ENCODE measurements around the gene CNIH1.

Gene CNIH1

GRCh38 chr14:54440873-54441868, at the start of gene CNIH1:
Gene CNIH1, minus strand, starts transcription at chr14:54441374. Its CDS starts 47 bp downstream, at chr14:54441327.
- peak; percentile 95 for DNase-seq (ENCODE audit: low spot score)

- no peak for DNase-seq (ENCODE audit: low spot score)
Measured at GRCh38 chr14:54490445-54491175, 49.4 kb upstream of the CNIH1 start.

- no peak for DNase-seq (ENCODE audit: low spot score)
Measured at GRCh38 chr14:54489731-54490444, 48.7 kb upstream of the CNIH1 start.

GRCh38 chr14:54489318-54489683, 48.1 kb upstream of the CNIH1 start:
- DNase-seq (ENCODE audit: low spot score) = no peak

- DNase-seq (ENCODE audit: low spot score) = peak; percentile 84
Measured at GRCh38 chr14:54488646-54489317, 47.6 kb upstream of the CNIH1 start, which contains the start of gene GMFB. Gene GMFB, minus strand, starts transcription at chr14:54488980. Its CDS starts 53 bp downstream, at chr14:54488927.

- peak; percentile 18 for DNase-seq (ENCODE audit: low spot score)
Measured at GRCh38 chr14:54488318-54488645, 47.1 kb upstream of the CNIH1 start.

- DNase-seq (ENCODE audit: low spot score) = peak; percentile 86
Measured at GRCh38 chr14:54487771-54488170, 46.6 kb upstream of the CNIH1 start.

- no peak for DNase-seq (ENCODE audit: low spot score)
Measured at GRCh38 chr14:54486685-54487084, 45.5 kb upstream of the CNIH1 start.

- DNase-seq (ENCODE audit: low spot score) = no peak
Measured at GRCh38 chr14:54483846-54484245, 42.7 kb upstream of the CNIH1 start.

GRCh38 chr14:54483073-54483745, 42.0 kb upstream of the CNIH1 start:
- no peak for DNase-seq (ENCODE audit: low spot score)

- DNase-seq (ENCODE audit: low spot score) = no peak
Measured at GRCh38 chr14:54481695-54482094, 40.5 kb upstream of the CNIH1 start.

- DNase-seq (ENCODE audit: low spot score) = no peak
Measured at GRCh38 chr14:54480830-54481562, 39.8 kb upstream of the CNIH1 start.

GRCh38 chr14:54478636-54479215, 37.6 kb upstream of the CNIH1 start:
- no peak for DNase-seq (ENCODE audit: low spot score)

GRCh38 chr14:54475911-54476310, 34.7 kb upstream of the CNIH1 start:
- DNase-seq (ENCODE audit: low spot score) = no peak

GRCh38 chr14:54475187-54475899, 34.2 kb upstream of the CNIH1 start:
- no peak for DNase-seq (ENCODE audit: low spot score)

GRCh38 chr14:54474232-54474793, 33.1 kb upstream of the CNIH1 start:
- no peak for DNase-seq (ENCODE audit: low spot score)

GRCh38 chr14:54472315-54472714, 31.1 kb upstream of the CNIH1 start:
- DNase-seq (ENCODE audit: low spot score) = no peak

GRCh38 chr14:54471641-54472040, 30.5 kb upstream of the CNIH1 start:
- no peak for DNase-seq (ENCODE audit: low spot score)

GRCh38 chr14:54470701-54471100, 29.5 kb upstream of the CNIH1 start:
- no peak for DNase-seq (ENCODE audit: low spot score)
